Measurements from ENCODE around the gene HSCB. TPM values are rescaled to one million over a fixed set of nuclear protein-coding genes. Genes with fewer than 3 reads are reported as not detected.
A peak's percentile ranks its signal among the peaks of the same experiment; 100 is the strongest.

Gene HSCB
- total RNA-seq, 1 experiment from 2014 or later: 21.2 TPM

- no peak overlapping the region for H3K18ac ChIP-seq (ENCODE audit: insufficient read length, low read depth, low read length)
Observed at GRCh38 chr22:28791841-28792490, 50.1 kb downstream of the HSCB start.

More at GRCh38 chr22:28791841-28792490, 50.1 kb downstream of the HSCB start:
- Histone ChIP-seq H2AK5ac (ENCODE audit: insufficient read length, low read length) (no peak overlapping the region), H3T11ph (ENCODE audit: low read length) (no peak overlapping the region), H4K8ac (replicated peaks; ENCODE audit: insufficient read length, low read depth, low read length) (no peak overlapping the region), H3K79me2 (ENCODE audit: insufficient read depth, low read length) (no peaks in the 10 kb centered on the region), H4K91ac (ENCODE audit: insufficient read length, low read depth, low read length) (no peak overlapping the region), H3K14ac (ENCODE audit: insufficient read depth, low read length) (no peak overlapping the region), H3K9ac (ENCODE audit: extremely low read depth, insufficient read length, low read length) (no peak overlapping the region), H3K23me2 (ENCODE audit: insufficient read length, low read depth, low read length, poor library complexity, severe bottlenecking) (no peaks in the 10 kb centered on the region), H3K4me1 (ENCODE audit: insufficient read depth, low read length) (no peaks in the 10 kb centered on the region), H2AFZ (ENCODE audit: low read length) (no peak overlapping the region), H2BK120ac (ENCODE audit: low read depth, low read length, poor library complexity, severe bottlenecking) (no peak overlapping the region), H3K4ac (ENCODE audit: low read depth, low read length) (no peak overlapping the region), H3K79me1 (ENCODE audit: insufficient read depth, low read depth, low read length, poor library complexity, severe bottlenecking) (no peaks in the 10 kb centered on the region), H2BK15ac (ENCODE audit: low read depth, low read length) (no peak overlapping the region), H3K23ac (ENCODE audit: insufficient read length, low read depth, low read length) (no peak overlapping the region), H4K5ac (ENCODE audit: insufficient read length, low read depth, low read length) (no peak overlapping the region), H3K27me3 (ENCODE audit: insufficient read depth, low read length) (no peaks in the 10 kb centered on the region), H2BK12ac (ENCODE audit: insufficient read length, low read depth, low read length) (no peak overlapping the region), H3K4me2 (ENCODE audit: insufficient read depth, insufficient read length, low read length) (no peak overlapping the region), H2BK5ac (ENCODE audit: insufficient read length, low read length) (no peak overlapping the region), H2BK20ac (ENCODE audit: low read depth, low read length, poor library complexity, severe bottlenecking) (no peak overlapping the region), H4K20me1 (ENCODE audit: control insufficient read depth, insufficient read depth, insufficient read length) (no peaks in the 10 kb centered on the region), H3K56ac (ENCODE audit: insufficient read length, low read depth, low read length) (no peak overlapping the region), H3K9me3 (ENCODE audit: control insufficient read depth, low read depth, low read length) (no peaks in the 10 kb centered on the region), H3K27ac (ENCODE audit: insufficient read length, low read depth, low read length) (no peak overlapping the region)
- no peaks in the 10 kb centered on the region for H3K27me3 Mint-ChIP-seq (ENCODE audit: low read depth)
- peak overlapping the region in 2 of 3 experiments; percentile 32 to 89; a peak in 3 of 7 replicates for H3K27ac Mint-ChIP-seq
- H3K4me1 Mint-ChIP-seq: no peaks in the 10 kb centered on the region
- no CpG with 5 or more reads among the region's 3 CpGs for WGBS (ENCODE audit: extremely low coverage, insufficient read length, low lambda C conversion rate)
- H3K36me3 Mint-ChIP-seq (ENCODE audit: insufficient read depth in 1 of 3, low read depth in 3 of 3): peaks cover 34 to 56% (median 53%) of the 10 kb centered on the region in 3 experiments
- H3K4me3 Mint-ChIP-seq: no peak overlapping the region
- DNase-seq: no peak
- TF ChIP-seq, protein P1, sequence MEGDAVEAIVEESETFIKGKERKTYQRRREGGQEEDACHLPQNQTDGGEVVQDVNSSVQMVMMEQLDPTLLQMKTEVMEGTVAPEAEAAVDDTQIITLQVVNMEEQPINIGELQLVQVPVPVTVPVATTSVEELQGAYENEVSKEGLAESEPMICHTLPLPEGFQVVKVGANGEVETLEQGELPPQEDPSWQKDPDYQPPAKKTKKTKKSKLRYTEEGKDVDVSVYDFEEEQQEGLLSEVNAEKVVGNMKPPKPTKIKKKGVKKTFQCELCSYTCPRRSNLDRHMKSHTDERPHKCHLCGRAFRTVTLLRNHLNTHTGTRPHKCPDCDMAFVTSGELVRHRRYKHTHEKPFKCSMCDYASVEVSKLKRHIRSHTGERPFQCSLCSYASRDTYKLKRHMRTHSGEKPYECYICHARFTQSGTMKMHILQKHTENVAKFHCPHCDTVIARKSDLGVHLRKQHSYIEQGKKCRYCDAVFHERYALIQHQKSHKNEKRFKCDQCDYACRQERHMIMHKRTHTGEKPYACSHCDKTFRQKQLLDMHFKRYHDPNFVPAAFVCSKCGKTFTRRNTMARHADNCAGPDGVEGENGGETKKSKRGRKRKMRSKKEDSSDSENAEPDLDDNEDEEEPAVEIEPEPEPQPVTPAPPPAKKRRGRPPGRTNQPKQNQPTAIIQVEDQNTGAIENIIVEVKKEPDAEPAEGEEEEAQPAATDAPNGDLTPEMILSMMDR (conservative IDR thresholded peaks at IDR 0.05): no peak
- no peaks in the 10 kb centered on the region; a peak in 1 of 5 replicates for H3K9me3 Mint-ChIP-seq
